HG02885 (cell line): ENCODE data around the gene CLDN25.

Experiments
- ATAC-seq: cut with Tn5 transposase; IDR thresholded peaks from one replicate; pipeline ENCODE4 v1.9.1; 2021; ENCODE audit warnings: mild to moderate bottlenecking; ENCODE audit not compliant: unreplicated experiment, poor library complexity

The CLDN25 gene

GRCh38 chr11:113805640-113806039, 26.0 kb downstream of the CLDN25 start:
- no peak for ATAC-seq

GRCh38 chr11:113806406-113806805, 26.8 kb downstream of the CLDN25 start:
- ATAC-seq = no peak

- ATAC-seq = no peak
These were observed 29.3 kb downstream of the CLDN25 start for GRCh38 chr11:113808931-113809330.

- no peak for ATAC-seq
These were observed 34.6 kb downstream of the CLDN25 start for GRCh38 chr11:113814181-113814580.

- no peak for ATAC-seq
These were observed 37.6 kb downstream of the CLDN25 start for GRCh38 chr11:113817162-113817561.

DNA sequence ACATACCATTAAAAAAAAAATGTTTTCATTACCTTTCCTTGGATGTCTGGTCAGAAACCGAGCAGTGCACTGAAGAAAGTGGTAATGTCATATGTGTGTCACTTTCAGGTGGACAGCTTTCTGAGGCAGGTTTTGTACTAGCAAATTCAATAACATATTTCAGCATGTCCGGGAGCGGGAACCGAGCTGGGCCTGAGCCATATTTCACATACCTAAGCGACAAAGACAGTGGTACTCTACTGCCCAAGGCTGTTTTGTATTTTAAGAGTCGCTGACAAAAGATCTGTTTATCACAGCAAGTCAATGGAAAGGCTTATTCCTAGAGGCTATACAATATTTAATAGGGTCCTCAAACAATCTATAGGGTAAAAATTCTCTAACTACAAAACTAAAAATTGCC, 38.0 kb downstream of the CLDN25 start:
- ATAC-seq = no peak

DNA sequence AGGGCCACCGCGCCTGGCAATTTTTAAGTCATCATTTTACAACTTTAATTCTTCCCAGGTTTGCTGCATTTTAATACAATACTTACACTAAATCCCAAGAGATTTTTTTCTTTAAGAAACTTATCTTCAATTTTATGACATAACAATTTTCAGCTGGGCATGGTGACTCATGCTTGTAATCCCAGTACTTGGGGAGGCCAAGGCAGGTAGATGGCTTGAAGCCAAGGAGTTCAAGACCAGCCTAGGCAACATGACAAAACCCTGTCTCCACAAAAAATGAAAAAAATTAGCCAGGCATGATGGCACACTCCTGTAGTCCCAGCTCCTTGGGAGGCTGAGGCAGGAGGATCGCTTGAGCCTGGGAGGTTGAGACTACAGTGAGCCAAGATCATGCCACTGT, 38.8 kb downstream of the CLDN25 start:
- ATAC-seq = no peak

- ATAC-seq = no peak
These were observed 47.9 kb downstream of the CLDN25 start for GRCh38 chr11:113827477-113827876.

- ATAC-seq = no peak
These were observed 48.6 kb downstream of the CLDN25 start for GRCh38 chr11:113828191-113828590.

DNA sequence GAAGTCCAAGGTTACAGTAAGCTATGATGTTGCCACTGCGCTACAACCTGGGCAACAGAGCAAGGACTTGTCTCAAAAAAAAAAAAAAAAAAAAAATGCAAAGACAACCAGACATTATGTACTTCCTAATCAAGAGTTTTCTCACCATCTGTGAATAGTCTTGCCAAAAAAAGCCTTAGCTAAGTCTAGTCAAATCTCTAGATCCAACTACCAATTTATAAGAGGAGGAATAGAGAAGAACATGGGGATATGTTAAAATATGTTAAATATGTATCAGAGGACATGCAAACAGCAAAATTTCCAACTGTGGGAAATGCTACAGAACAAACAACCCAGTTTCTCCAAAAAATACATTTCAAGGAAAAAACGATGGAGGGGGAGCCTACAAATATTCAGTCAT, 50.2 kb downstream of the CLDN25 start:
- ATAC-seq = no peak
